Peyer's patch (tissue), 4 donors: ENCODE measurements around the gene RAPGEF5. TPM values are rescaled to one million over a fixed set of nuclear protein-coding genes. Genes with fewer than 3 reads are reported as not detected.

Experiments
- DNase-seq, 3 donors: peaks; one replicate each; pipeline ENCODE4 v3.0.0-alpha.2; 2017 to 2019
- H3K27ac ChIP-seq, 4 donors: fragments of 200-600 bp; sonication (generic); one replicate each; pipeline ENCODE4 v1.5.1; 2016 to 2019
- H3K27me3 ChIP-seq, 2 donors: fragments of 200-600 bp; sonication (generic); one replicate each; pipeline ENCODE4 v1.5.1; 2019
- H3K36me3 ChIP-seq, 3 donors: fragments of 200-600 bp; sonication (generic); one replicate each; pipeline ENCODE4 v1.5.1; 2016 to 2019
- H3K4me1 ChIP-seq, 4 donors: fragments of 200-600 bp; sonication (generic); one replicate each; pipeline ENCODE4 v1.5.1; 2016 to 2019
- H3K4me3 ChIP-seq, 4 donors: fragments of 200-600 bp; sonication (generic); 1 replicate in 3 of 4; 2 replicates in 1 of 4; pipeline ENCODE4 v1.5.1; 2016 to 2019; ENCODE audit warnings: mild to moderate bottlenecking in 1 of 4
- H3K9me3 ChIP-seq, 4 donors: fragments of 200-600 bp; sonication (generic); one replicate each; pipeline ENCODE4 v1.5.1; 2016 to 2019; ENCODE audit warnings: mild to moderate bottlenecking in 1 of 4
- POLR2A ChIP-seq, 2 donors: fragments of 450-650 bp; IDR thresholded peaks; one replicate each; pipeline ENCODE4 v1.5.1; 2017; ENCODE audit warnings: antibody characterized with exemption in 2 of 2, mild to moderate bottlenecking in 2 of 2, moderate library complexity in 2 of 2
- total RNA-seq, 4 donors: library from RNA; depleted of rRNA; stranded (reverse); fragments of >200 nt; gene quantifications; one replicate each; pipeline ENCODE4 v1.1.0, GENCODE V29; 2016
- TF ChIP-seq, protein P1 (sequence below), 6 experiments: fragments of 450-650 bp in 4 of 6; fragments of 200-600 bp in 2 of 6; sonication (generic) in 1 of 6; IDR thresholded peaks; one replicate each; pipeline ENCODE4 v1.5.1; 2017 to 2019; ENCODE audit warnings: antibody characterized with exemption in 6 of 6, mild to moderate bottlenecking in 3 of 6, moderate library complexity in 1 of 6

The RAPGEF5 gene
- total RNA-seq, 4 donors from 2014 or later = 92.8 to 144 (median 111) TPM

DNA sequence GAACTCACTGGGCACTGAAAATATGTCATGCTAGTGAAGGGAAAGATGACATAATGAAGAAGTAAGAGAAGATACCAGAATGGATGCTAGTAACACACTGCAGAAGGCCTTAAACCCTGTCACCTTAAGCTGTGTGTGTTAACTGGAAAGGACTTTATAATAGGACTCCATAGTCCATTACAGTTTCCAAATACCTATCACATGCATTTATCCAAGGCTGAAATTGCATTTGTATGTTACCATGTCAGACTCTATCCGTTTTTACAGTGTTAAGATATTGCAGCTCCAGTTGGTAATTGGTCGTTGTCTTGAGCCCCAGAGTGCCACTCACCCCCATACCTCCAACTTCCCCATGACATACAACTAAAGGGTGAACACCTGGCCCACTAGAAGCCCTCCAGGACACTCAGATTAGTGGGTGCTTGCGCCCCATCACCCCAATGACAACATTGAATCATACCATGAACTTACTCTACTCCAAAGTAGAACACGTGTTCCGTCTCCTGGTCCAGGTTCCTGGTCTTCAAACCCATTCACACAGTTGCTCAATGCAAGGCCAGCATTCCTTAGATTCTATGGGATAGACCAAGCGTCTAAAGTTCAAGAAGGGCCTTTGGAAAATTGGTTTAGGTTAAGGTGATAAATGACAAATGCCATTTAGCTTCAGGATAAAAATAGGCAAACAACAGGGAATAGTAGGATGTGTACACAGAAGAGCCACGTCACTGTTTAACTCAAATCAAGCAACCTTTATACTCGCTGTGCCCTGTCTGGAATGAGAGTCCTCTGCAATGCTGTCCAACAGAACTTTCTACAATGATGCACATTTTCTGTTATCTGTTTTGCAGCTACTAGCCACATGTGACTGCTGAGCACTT, 2.1 kb upstream of the RAPGEF5 start:
- Histone ChIP-seq H3K4me1 (no peaks in the 10 kb centered on the region), H3K9me3 (no peaks in the 10 kb centered on the region), H3K27me3 (no peaks in the 10 kb centered on the region), H3K27ac (peak overlapping the region in 2 of 4 donors; percentile 15 to 36), H3K4me3 (no peak overlapping the region), H3K36me3 (no peaks in the 10 kb centered on the region)
- no peak for DNase-seq
- TF ChIP-seq POLR2A (IDR thresholded peaks at IDR 0.05) = no peak
- TF ChIP-seq, protein P1, sequence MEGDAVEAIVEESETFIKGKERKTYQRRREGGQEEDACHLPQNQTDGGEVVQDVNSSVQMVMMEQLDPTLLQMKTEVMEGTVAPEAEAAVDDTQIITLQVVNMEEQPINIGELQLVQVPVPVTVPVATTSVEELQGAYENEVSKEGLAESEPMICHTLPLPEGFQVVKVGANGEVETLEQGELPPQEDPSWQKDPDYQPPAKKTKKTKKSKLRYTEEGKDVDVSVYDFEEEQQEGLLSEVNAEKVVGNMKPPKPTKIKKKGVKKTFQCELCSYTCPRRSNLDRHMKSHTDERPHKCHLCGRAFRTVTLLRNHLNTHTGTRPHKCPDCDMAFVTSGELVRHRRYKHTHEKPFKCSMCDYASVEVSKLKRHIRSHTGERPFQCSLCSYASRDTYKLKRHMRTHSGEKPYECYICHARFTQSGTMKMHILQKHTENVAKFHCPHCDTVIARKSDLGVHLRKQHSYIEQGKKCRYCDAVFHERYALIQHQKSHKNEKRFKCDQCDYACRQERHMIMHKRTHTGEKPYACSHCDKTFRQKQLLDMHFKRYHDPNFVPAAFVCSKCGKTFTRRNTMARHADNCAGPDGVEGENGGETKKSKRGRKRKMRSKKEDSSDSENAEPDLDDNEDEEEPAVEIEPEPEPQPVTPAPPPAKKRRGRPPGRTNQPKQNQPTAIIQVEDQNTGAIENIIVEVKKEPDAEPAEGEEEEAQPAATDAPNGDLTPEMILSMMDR (IDR thresholded peaks at IDR 0.05) = no peak

DNA sequence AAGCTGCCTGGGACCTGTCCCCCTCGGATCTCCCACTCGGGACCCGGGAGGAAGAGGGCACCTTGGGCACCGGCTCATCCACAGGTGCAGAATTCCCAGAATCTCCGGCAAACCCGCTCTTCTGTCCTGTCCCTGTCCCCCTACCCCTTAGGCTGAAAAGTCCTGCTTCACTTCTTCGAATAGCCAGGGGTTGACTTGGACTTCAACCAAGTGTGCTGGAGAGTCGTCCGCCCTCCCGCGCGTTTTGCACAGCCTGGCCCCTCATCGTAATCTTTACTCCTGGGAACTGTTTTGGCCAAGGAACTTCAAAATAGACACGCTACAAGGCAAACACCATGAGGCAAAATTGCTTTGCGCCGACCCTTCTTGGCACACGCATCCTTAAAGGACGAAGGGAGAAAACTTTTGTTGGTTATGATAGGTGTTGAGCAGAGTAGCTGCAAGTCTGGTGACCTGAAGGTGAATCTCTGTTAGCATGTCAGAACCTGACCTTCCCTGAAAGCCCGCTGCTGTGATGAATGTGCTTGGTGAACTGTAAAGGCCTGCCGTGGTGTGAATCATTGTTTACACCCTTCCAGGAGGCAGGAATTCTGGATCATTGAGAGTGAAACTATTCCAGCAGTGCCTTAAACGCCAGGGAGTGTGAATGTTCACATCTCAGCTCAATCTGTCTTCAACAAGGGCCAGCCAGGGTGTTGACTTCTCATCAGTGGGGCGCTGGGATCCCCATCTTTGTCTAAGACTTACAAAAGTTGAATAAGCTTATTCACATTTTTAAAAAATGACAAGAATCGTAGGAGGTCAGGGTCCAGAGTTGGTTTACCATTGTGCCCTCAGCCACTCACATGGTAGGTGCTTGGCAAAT, 589 bp upstream of the RAPGEF5 start:
- Histone ChIP-seq H3K27me3 (no peaks in the 10 kb centered on the region), H3K4me1 (no peaks in the 10 kb centered on the region), H3K27ac (peak overlapping the region in 3 of 4 donors; percentile 45 to 93 (median 80)), H3K9me3 (no peaks in the 10 kb centered on the region), H3K36me3 (no peaks in the 10 kb centered on the region), H3K4me3 (peak overlapping the region in 3 of 4 donors; percentile 43 to 74 (median 74))
- TF ChIP-seq POLR2A (IDR thresholded peaks at IDR 0.05) = peak in 1 of 2 donors; percentile 25
- TF ChIP-seq, protein P1 (IDR thresholded peaks at IDR 0.05) = no peak
- peak in 2 of 3 donors; percentile 58 to 78 for DNase-seq

DNA sequence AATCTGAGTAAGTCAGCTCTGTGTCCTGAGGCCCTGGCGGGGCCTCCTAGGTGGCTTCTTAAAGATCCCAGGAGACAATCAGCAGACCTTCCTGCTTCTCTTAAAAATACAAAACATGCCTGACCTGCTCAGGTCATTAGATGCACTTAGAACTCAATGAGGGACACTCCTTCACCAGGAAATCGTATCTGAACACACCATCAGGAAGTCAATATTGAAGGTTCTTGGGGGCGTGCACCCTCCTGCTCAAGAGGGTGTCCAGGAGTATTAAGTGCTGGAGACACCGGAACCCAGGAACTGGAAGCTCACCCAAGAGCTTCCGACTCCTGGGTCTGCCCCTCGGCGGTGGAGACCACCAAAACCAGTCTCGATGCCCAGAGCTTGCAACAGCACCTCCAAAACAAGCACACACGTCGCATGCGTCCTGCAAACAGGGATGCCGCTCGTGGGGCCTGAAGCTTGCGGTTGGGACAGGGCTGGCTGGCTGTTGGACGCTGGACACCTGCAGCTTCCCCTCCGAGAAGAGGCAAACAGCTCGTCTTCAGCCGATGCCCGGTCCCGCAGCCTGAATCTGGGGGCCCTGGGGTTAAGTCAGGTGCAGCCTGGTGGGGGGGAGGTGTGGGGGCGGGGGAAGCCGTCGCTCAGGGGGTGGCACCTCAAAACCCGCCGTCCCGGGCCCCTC, 803 bp downstream of the RAPGEF5 start:
- peak in 2 of 3 donors; percentile 49 to 62 for DNase-seq
- Histone ChIP-seq H3K4me3 (peak overlapping the region; percentile 34 to 74 (median 58)), H3K4me1 (no peaks in the 10 kb centered on the region), H3K36me3 (no peaks in the 10 kb centered on the region), H3K27me3 (no peaks in the 10 kb centered on the region), H3K9me3 (no peaks in the 10 kb centered on the region), H3K27ac (peak overlapping the region; percentile 46 to 93 (median 81))
- TF ChIP-seq POLR2A (IDR thresholded peaks at IDR 0.05) = peak; percentile 46 to 53
- TF ChIP-seq, protein P1 (IDR thresholded peaks at IDR 0.05) = no peak

DNA sequence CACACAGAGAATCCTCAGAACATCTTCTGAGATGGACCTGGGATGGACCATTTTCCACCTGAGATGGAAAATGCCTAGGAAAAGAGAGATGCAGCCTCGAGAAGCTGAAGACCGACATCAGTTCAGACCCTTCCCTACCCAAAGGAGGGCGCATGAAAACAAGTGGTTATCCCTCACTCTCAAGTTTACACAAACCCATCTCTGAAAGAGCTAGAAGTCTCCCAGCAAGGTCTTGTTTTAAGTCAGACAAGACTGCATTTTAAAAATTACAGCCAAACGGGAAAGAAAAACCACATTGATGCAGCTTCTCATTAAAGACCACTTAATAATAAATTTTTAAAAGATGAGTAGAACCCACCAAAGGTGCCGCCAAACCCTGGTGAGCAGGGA, 1.3 kb downstream of the RAPGEF5 start:
- Histone ChIP-seq H3K27ac (peak overlapping the region in 3 of 4 donors; percentile 80 to 93 (median 82)), H3K4me1 (no peaks in the 10 kb centered on the region)
- DNase-seq = no peak

More for the DNA sequence above, 1.3 kb downstream of the RAPGEF5 start:
- peak overlapping the region in 3 of 4 donors; percentile 34 to 74 (median 74) for H3K4me3 ChIP-seq
- TF ChIP-seq POLR2A (IDR thresholded peaks at IDR 0.05) = no peak
- TF ChIP-seq, protein P1 (IDR thresholded peaks at IDR 0.05) = no peak
- H3K9me3 ChIP-seq = no peaks in the 10 kb centered on the region
- no peaks in the 10 kb centered on the region for H3K36me3 ChIP-seq
- no peaks in the 10 kb centered on the region for H3K27me3 ChIP-seq
